ENCODE results near the gene SLC24A3. TPM values are rescaled to one million over a fixed set of nuclear protein-coding genes. Genes with fewer than 3 reads are reported as not detected.
A peak's percentile ranks its signal among the peaks of the same experiment; 100 is the strongest.

The SLC24A3 gene
- total and polyA plus RNA-seq, 2 of the 13 experiments (the other 11 are each of a cell fraction or from before 2014, with no cell fraction given): not detected

- TF ChIP-seq MTERF4 (CRISPR knock-in tag; IDR thresholded peaks at IDR 0.05): 0 out of 2 replicates have a peak, but pooled peaks have one; percentile 6
- TF ChIP-seq PITX1 (CRISPR knock-in tag; IDR thresholded peaks at IDR 0.05): no peak
- peak; percentile 92 for TF ChIP-seq EZH2 (conservative IDR thresholded peaks at IDR 0.05; ENCODE audit: low read depth, low read length)
- no peak for TF ChIP-seq KLF16 (CRISPR knock-in tag; IDR thresholded peaks at IDR 0.05)
- TF ChIP-seq ZNF383 (CRISPR knock-in tag; IDR thresholded peaks at IDR 0.05; ENCODE audit: borderline replicate concordance): 0 out of 2 replicates have a peak, but pooled peaks have one; percentile 10
- no peak for TF ChIP-seq ZFY (CRISPR knock-in tag; IDR thresholded peaks at IDR 0.05)
- no peak for TF ChIP-seq JUND (CRISPR knock-in tag; IDR thresholded peaks at IDR 0.05)
- TF ChIP-seq ZBTB8A (CRISPR knock-in tag; IDR thresholded peaks at IDR 0.05; ENCODE audit: borderline replicate concordance, low read depth): 0 out of 2 replicates have a peak, but pooled peaks have one; percentile 59
- 0 out of 2 replicates have a peak, but pooled peaks have one; percentile 43 for TF ChIP-seq ZNF552 (CRISPR knock-in tag; IDR thresholded peaks at IDR 0.05; ENCODE audit: borderline replicate concordance)
- TF ChIP-seq ZNF557 (CRISPR knock-in tag; IDR thresholded peaks at IDR 0.05): no peak
- peak; percentile 13 to 53; a peak in 1 of 4 replicates for TF ChIP-seq MAFK (conservative IDR thresholded peaks at IDR 0.05 in 1 of 2, IDR thresholded peaks at IDR 0.05 in 1 of 2; ENCODE audit: low read length in 2 of 2)
- TF ChIP-seq CTCF (CRISPR knock-in tag; IDR thresholded peaks at IDR 0.05): peak; percentile 34
- TF ChIP-seq KAT8 (CRISPR knock-in tag; IDR thresholded peaks at IDR 0.05): 0 out of 2 replicates have a peak, but pooled peaks have one; percentile 2
- TF ChIP-seq ZFP37 (CRISPR knock-in tag; IDR thresholded peaks at IDR 0.05; ENCODE audit: borderline replicate concordance): peak; percentile 50; the same call in 1 of the 2 replicates
- no peak for TF ChIP-seq IKZF1 (IDR thresholded peaks at IDR 0.05)
- TF ChIP-seq SMARCC2 (IDR thresholded peaks at IDR 0.05): no peak
- 0 out of 2 replicates have a peak, but pooled peaks have one; percentile 81 for TF ChIP-seq ZNF232 (CRISPR knock-in tag; IDR thresholded peaks at IDR 0.05; ENCODE audit: borderline replicate concordance)
- 0 out of 2 replicates have a peak, but pooled peaks have one; percentile 24 for TF ChIP-seq ZBTB26 (CRISPR knock-in tag; IDR thresholded peaks at IDR 0.05; ENCODE audit: borderline replicate concordance)
- TF ChIP-seq ISX (CRISPR knock-in tag; conservative IDR thresholded peaks at IDR 0.05): no peak
- 0 out of 2 replicates have a peak, but pooled peaks have one; percentile 38 for TF ChIP-seq ZNF543 (CRISPR knock-in tag; IDR thresholded peaks at IDR 0.05)
- peak; percentile 62; the same call in 1 of the 2 replicates for TF ChIP-seq MEIS2 (CRISPR knock-in tag; IDR thresholded peaks at IDR 0.05)
- TF ChIP-seq IKZF5 (CRISPR knock-in tag; IDR thresholded peaks at IDR 0.05): no peak
- no peak for TF ChIP-seq ZNF230 (CRISPR knock-in tag; IDR thresholded peaks at IDR 0.05)
These were observed 544.5 kb downstream of the SLC24A3 start (continued) for GRCh38 chr20:19756761-19757486.
